ENCODE data around the gene NOP58.
"Not testable (repeated sequence)": the region's sequence is repeated elsewhere in the genome, so short reads cannot be mapped to it uniquely, and the experiment has no call there.

NOP58 gene

GRCh38 chr2:202299712-202300111 is 34.1 kb downstream of the NOP58 start:
- FAIRE-seq (no peak), DNase-seq (ENCODE audit: insufficient read length, low spot score) (peak; percentile 27)
- no peak for TF ChIP-seq POLR2AphosphoS5 (IDR thresholded peaks at IDR 0.05; ENCODE audit: low read depth, low read length)
- TF ChIP-seq SPI1 (IDR thresholded peaks at IDR 0.05; ENCODE audit: low read depth, low read length), result no peak
- no peak for TF ChIP-seq PAX5 (IDR thresholded peaks at IDR 0.05; ENCODE audit: insufficient read depth, low read length, severe bottlenecking)
- TF ChIP-seq TAF1 (IDR thresholded peaks at IDR 0.05; ENCODE audit: low read depth, low read length), result no peak
- no peak for TF ChIP-seq POLR2A (IDR thresholded peaks at IDR 0.05; ENCODE audit: low read depth, low read length)
- TF ChIP-seq POU2F2 (IDR thresholded peaks at IDR 0.05; ENCODE audit: low read depth, low read length), result no peak

DNA sequence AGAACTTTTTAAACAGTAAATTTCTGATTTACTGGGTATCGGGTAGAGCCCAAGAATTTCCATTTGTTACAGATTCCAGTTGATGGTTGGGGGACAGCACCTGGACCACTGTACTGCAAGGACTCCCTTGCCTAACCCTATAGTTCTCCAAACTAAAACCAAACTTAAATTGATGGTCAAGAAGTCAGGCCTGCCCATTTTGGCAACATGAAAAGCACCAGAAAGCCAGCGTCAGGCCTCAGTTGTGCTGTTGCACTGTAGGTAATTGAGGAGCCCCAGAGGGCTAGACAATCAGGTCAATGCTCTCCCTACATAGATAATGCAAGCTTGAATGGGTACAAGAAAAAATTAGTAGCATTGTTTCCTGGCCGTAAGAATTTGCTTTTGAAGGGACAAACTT is 40.5 kb downstream of the NOP58 start:
- FAIRE-seq (no peak), DNase-seq (ENCODE audit: insufficient read length, low spot score) (no peak)
- TF ChIP-seq POU2F2 (IDR thresholded peaks at IDR 0.05; ENCODE audit: low read depth, low read length) (no peak), POLR2AphosphoS5 (IDR thresholded peaks at IDR 0.05; ENCODE audit: low read depth, low read length) (peak; percentile 27; the same call in 1 of the 2 replicates)

- no peak for DNase-seq (ENCODE audit: insufficient read length, low spot score)
- no peak for FAIRE-seq
- TF ChIP-seq POLR2AphosphoS5 (IDR thresholded peaks at IDR 0.05; ENCODE audit: low read depth, low read length), result no peak
- no peak for TF ChIP-seq TAF1 (IDR thresholded peaks at IDR 0.05; ENCODE audit: low read depth, low read length)
- 0 out of 2 replicates have a peak, but pooled peaks have one; percentile 19 for TF ChIP-seq POU2F2 (IDR thresholded peaks at IDR 0.05; ENCODE audit: low read depth, low read length)
- peak; percentile 60; the same call in 1 of the 2 replicates for TF ChIP-seq POLR2A (IDR thresholded peaks at IDR 0.05; ENCODE audit: low read depth, low read length)
Observed at GRCh38 chr2:202307690-202308089, 42.1 kb downstream of the NOP58 start.

DNA sequence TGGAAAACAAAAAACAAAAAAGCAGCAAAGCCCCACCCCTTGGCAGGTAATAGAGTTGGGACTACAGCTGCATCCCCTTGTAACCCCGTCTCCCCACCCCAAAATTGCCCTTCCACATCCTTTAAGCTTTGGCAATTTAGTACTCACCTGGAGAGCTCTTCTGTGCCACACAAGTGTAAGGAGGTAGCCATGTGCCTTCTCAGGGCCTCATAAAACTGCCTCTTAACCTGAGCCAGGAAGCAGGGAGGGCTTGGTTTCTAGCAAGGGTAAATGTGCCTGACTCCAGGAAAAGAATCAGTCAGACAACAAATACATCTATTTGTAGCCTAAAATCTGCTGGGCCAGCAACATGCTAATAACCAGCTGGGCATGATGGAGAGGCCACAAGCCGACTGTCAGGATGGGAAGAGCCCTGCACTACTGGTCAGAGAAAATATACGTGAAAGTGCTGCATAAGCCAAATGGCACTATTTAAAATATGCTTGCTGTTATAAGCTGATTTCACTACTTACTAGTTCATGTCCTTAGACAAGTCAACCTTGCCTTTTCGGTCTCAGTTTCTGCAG is 46.3 kb downstream of the NOP58 start:
- FAIRE-seq (no peak), DNase-seq (ENCODE audit: insufficient read length, low spot score) (no peak)
- TF ChIP-seq SPI1 (IDR thresholded peaks at IDR 0.05; ENCODE audit: low read depth, low read length), result no peak

DNA sequence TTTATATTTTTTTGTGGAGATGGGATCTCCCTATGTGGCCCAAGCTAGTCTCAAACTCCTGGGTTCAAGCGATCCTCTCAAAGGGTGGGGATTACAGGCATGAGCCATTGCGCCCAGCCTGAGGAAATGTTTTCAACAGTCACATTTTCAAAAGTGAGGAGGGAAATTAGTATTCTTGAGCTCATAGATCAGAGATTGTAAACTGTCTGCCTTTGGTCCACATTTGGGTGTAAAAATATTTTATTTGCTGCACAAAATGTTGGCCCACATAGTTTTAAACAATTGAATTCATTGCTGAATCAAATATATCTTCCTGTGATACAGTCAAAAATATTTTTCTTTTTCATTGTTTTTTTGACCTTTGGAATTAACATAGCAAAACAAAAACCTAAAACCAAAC is 48.6 kb downstream of the NOP58 start:
- no peak for FAIRE-seq
- DNase-seq (ENCODE audit: insufficient read length, low spot score), result no peak
- TF ChIP-seq TAF1 (IDR thresholded peaks at IDR 0.05; ENCODE audit: low read depth, low read length), result no peak
- TF ChIP-seq POLR2AphosphoS5 (IDR thresholded peaks at IDR 0.05; ENCODE audit: low read depth, low read length), result no peak
- TF ChIP-seq SPI1 (IDR thresholded peaks at IDR 0.05; ENCODE audit: low read depth, low read length), result no peak
- no peak for TF ChIP-seq PAX5 (IDR thresholded peaks at IDR 0.05; ENCODE audit: insufficient read depth, low read length, severe bottlenecking)
- no peak for TF ChIP-seq POU2F2 (IDR thresholded peaks at IDR 0.05; ENCODE audit: low read depth, low read length)
- no peak for TF ChIP-seq POLR2A (IDR thresholded peaks at IDR 0.05; ENCODE audit: low read depth, low read length)

DNA sequence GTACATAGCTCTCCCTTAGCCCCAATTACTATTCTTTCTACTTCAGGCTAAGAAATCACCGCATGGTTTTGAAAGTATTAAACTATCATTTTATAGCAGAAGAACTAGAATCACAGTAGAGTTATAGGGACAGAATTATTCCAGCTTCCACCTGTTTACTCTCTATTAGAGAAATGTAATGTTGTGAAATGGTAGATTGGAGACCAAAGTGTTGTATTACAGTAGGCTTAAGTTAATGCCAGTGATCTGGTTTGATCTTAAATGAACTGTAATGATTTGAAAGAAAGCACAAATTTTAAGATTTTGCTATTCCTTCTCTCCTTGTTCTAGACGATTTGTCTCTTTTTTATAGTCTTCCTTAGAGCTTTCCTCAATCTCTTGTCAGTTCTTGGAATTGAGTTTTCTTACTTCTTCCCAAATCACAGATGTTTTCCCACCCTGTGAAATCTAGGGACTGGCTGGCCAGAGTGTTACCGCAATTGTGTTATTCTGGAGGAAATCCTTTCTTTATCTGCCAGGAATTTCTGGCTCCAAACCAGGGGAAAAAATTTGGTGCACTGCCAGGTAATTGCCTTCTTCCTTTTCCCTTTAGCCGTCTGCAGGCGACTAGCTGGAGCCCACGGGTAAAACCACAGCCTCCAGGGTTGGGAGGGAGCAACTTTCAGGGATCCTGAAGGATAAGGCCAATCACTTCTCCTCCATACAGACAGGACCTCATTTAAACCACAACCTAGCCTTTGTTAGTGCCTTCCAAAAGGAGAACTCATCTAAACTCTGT is 51.7 kb downstream of the NOP58 start:
- FAIRE-seq (no peak), DNase-seq (ENCODE audit: insufficient read length, low spot score) (no peak)
- TF ChIP-seq SPI1 (IDR thresholded peaks at IDR 0.05; ENCODE audit: low read depth, low read length) (no peak), TAF1 (IDR thresholded peaks at IDR 0.05; ENCODE audit: low read depth, low read length) (no peak), POU2F2 (IDR thresholded peaks at IDR 0.05; ENCODE audit: low read depth, low read length) (no peak), POLR2AphosphoS5 (IDR thresholded peaks at IDR 0.05; ENCODE audit: low read depth, low read length) (no peak), POLR2A (IDR thresholded peaks at IDR 0.05; ENCODE audit: low read depth, low read length) (no peak), PAX5 (IDR thresholded peaks at IDR 0.05; ENCODE audit: insufficient read depth, low read length, severe bottlenecking) (no peak)

DNA sequence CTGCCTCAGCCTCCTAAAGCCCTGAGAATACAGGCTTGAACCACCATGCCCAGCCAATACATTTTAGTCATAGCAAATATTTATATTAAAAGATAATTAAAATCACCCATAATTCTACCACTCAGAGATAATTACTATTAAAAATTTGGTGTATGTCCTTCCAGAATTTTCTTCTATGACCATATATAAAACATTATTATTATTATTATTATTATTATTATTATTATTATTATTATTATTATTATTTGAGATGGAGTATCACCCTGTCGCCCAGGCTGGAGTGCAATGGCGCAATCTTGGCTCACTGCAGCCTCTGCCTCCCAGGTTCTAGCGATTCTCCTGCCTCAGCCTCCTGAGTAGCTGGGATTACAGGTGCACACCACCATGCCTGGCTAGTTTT is 54.8 kb downstream of the NOP58 start:
- DNase-seq (ENCODE audit: insufficient read length, low spot score); FAIRE-seq: not testable (repeated sequence)

DNA sequence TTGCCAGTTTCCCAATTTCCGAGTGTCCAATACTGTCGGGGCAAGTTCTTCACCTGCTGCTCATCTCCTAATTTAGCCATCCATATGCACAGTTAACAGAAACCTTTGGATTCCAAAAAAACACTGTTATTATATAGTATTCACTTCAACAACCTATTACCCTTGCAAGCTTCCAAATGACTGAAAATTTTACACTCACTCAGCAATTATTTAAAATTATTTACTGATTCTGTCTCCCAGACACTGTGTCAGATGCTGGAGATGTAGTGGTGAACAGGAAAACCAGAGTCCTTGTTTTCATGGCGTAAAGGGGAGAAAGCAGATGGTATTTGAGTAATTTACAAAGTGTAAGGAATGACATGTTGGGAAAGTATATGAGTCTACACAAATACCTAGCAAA is 56.9 kb downstream of the NOP58 start:
- no peak for TF ChIP-seq POLR2A (IDR thresholded peaks at IDR 0.05; ENCODE audit: low read depth, low read length)
- no peak for TF ChIP-seq POU2F2 (IDR thresholded peaks at IDR 0.05; ENCODE audit: low read depth, low read length)
- no peak for TF ChIP-seq POLR2AphosphoS5 (IDR thresholded peaks at IDR 0.05; ENCODE audit: low read depth, low read length)
- no peak for TF ChIP-seq SPI1 (IDR thresholded peaks at IDR 0.05; ENCODE audit: low read depth, low read length)
- no peak for TF ChIP-seq TAF1 (IDR thresholded peaks at IDR 0.05; ENCODE audit: low read depth, low read length)
- TF ChIP-seq PAX5 (IDR thresholded peaks at IDR 0.05; ENCODE audit: insufficient read depth, low read length, severe bottlenecking), result no peak
- FAIRE-seq (no peak), DNase-seq (ENCODE audit: insufficient read length, low spot score) (no peak)

- FAIRE-seq (no peak), DNase-seq (ENCODE audit: insufficient read length, low spot score) (no peak)
- TF ChIP-seq TAF1 (IDR thresholded peaks at IDR 0.05; ENCODE audit: low read depth, low read length), result no peak
Observed at GRCh38 chr2:202327858-202328257, 62.3 kb downstream of the NOP58 start.

- TF ChIP-seq PAX5 (IDR thresholded peaks at IDR 0.05; ENCODE audit: insufficient read depth, low read length, severe bottlenecking) (no peak), SPI1 (IDR thresholded peaks at IDR 0.05; ENCODE audit: low read depth, low read length) (no peak), POLR2A (IDR thresholded peaks at IDR 0.05; ENCODE audit: low read depth, low read length) (no peak), POLR2AphosphoS5 (IDR thresholded peaks at IDR 0.05; ENCODE audit: low read depth, low read length) (no peak), TAF1 (IDR thresholded peaks at IDR 0.05; ENCODE audit: low read depth, low read length) (no peak), POU2F2 (IDR thresholded peaks at IDR 0.05; ENCODE audit: low read depth, low read length) (no peak)
- DNase-seq (ENCODE audit: insufficient read length, low spot score), result no peak
- no peak for FAIRE-seq
Observed at GRCh38 chr2:202335791-202336467, 70.4 kb downstream of the NOP58 start.

Data from GM12891 (cell line).